Measurements from ENCODE around the gene FAM163A.

FAM163A gene

GRCh38 chr1:179750630-179751029, 7.5 kb downstream of the FAM163A start:
- DNase-seq (ENCODE audit: low read depth, low spot score): no peak

- DNase-seq (ENCODE audit: low read depth, low spot score): no peak
Measured at GRCh38 chr1:179753061-179753460, 10.0 kb downstream of the FAM163A start.

DNA sequence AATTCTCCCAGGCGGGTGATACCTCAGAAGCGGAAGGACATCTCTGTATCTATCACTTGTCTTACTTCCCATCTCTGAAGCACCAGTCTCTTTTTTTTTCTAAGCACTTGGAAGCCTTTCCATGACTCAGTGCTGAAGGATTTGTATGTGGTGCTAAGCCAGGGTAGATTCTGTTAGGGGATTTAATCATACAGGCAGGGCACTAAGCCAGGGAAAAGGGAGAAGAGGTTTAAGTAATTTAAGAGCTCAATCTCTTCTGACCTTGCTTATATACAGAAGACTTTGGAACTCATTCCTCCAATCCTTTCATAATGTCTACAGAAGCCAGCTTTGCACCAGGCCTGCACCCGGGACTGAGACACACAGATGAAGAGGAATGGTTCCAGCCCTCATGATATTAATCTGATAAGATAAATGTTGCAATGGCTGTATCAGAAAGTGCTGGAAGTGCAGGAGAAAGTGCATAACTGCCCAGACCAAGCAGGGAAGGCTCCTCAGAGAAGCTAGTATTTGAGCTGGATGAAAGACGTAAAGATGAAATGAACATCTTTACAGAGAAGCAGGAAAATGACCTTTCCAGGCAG, 11.0 kb downstream of the FAM163A start:
- DNase-seq (ENCODE audit: low read depth, low spot score): no peak

- no peak for DNase-seq (ENCODE audit: low read depth, low spot score)
Measured at GRCh38 chr1:179757933-179758332, 14.8 kb downstream of the FAM163A start.

DNA sequence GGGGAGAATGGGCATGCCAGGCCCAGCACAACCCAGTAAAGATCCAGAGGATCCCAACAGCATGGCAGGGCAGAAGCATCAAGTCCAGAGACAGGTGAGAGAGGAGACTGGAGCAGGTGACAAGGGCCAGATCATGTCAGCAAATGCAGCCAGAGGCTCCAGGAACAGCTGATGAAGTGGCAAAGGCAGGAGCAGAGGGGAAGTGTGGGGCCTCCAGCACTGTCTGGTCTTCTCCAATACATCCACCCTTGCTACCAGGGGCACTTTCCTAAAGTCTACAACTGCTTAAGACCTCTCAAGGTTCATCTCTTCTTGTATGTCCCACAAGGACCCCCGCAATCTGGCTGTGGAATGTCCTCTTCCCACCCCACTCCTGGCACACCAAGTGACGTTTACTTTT, 17.4 kb downstream of the FAM163A start:
- no peak for DNase-seq (ENCODE audit: low read depth, low spot score)

GRCh38 chr1:179761296-179761695, 18.2 kb downstream of the FAM163A start:
- no peak for DNase-seq (ENCODE audit: low read depth, low spot score)

DNA sequence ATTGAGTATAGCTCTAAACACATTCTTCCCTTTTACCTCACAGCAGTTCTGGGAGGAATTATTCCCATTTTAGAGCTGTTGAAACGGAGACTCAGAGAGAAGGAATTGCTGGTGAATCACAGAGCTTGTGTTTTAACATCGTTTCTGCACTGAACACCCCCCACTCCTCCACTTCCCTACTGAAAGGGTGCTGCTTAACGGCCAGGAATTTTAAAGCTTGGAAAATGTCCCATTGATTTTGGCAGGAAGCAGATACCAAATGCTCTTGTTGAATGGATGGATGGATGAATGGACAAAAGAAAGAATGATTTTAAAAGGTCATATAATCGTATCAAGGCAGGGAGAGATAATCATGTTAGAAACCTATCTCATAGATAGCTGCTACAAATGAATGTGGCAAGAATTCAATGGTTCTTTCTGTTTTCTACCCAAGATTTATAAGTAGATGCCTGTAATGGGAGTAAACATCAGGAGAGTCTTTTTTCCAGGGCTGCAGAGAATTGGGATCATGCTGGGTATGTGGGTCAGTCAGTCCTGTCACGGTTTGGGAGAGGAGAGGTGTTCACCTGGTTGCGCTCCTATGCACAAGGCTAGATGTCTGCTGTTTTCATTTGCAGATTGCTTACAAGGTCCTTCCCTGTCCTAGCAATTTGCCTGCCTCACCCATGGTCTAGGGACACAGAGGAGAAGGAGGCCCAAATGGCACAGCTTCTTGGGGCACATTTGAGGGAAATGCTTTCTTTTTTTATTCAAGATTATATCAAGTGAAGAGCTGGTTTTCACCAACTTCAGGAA, 19.0 kb downstream of the FAM163A start:
- DNase-seq (ENCODE audit: low read depth, low spot score): no peak

DNA sequence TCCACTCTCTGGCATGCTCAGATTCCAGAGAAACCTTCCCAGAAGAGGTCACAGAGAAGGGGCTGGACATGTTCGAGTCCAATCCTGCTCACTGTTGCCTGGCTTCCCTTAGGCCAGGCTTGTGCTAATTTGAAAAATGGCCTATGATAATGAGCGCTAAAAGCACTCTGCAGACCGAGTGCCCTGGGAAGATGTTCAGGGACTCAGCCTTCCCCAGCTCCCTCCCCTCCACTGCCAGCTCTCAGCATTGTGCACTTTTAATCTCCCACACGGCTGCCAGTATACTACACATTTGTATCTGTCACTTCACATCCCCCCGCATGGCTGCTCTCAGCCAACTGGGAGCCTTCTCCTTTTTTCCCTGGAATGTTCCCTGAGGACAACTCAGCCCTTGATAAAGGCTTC, 24.1 kb downstream of the FAM163A start:
- DNase-seq (ENCODE audit: low read depth, low spot score): no peak

GRCh38 chr1:179767996-179768395, 24.9 kb downstream of the FAM163A start:
- no peak for DNase-seq (ENCODE audit: low read depth, low spot score)

GRCh38 chr1:179770887-179771502, 27.9 kb downstream of the FAM163A start:
- DNase-seq (ENCODE audit: low read depth, low spot score): no peak

- no peak for DNase-seq (ENCODE audit: low read depth, low spot score)
Measured at GRCh38 chr1:179773264-179773663, 30.2 kb downstream of the FAM163A start.

DNA sequence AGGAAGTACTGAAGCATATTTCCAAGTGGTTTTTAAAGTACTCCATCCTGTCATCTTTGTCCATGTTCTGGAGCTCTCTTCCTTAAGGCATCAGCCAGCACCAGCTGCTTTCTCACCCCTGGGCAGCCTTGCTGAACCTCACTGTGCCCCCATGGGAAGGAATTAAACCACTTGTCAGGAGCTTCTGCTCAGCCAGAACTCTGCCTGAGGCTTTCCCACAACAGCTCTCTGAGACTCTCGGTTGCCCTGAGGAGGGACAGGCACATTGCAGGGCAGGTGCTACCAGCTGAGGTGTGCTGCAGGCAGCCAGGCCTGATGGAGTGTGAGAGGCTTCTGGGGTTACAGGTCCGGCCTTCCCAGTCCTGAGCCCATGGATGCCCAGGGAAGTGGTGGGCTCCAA, 30.9 kb downstream of the FAM163A start:
- DNase-seq (ENCODE audit: low read depth, low spot score): no peak

DNA sequence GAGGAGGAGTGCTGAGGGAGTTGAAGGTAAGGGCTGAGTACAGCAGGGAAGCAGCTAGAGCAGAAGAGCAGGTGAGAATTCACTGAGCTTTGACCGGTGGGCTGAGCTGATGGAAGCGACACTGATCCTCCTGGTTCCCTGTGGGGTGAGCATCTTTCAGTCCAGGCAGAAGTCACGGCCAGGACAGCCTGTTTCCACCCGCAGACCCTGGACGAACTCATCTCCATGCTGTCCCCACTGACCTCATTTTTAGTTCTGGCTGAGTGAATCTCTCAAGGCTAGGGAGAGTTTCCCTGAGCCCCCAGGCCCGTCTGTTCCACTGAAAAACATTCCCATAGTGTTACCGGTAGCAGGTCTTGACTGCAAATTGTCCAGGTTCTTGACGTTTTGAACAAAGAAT, 31.5 kb downstream of the FAM163A start:
- no peak for DNase-seq (ENCODE audit: low read depth, low spot score)

- no peak for DNase-seq (ENCODE audit: low read depth, low spot score)
Measured at GRCh38 chr1:179775009-179775408, 31.9 kb downstream of the FAM163A start.

DNA sequence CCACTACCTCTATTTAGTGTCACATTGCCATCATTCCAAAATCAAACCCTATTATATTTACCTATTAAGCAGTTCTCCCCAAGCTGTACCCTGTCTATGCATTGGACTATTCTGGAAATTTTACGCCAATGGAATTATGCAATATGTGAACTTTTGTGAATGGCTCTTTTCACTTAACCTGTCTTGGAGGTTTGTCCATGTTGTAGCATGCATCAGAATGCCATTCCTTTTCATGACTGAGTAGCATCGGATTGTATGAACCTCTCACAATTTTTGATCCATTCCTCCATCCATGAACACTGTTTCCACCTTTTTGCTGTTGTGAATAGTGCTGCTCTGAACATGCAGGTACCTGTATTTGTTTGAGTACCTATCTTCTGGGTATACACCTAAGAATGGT, 33.7 kb downstream of the FAM163A start:
- no peak for DNase-seq (ENCODE audit: low read depth, low spot score)

GRCh38 chr1:179777731-179778130, 34.6 kb downstream of the FAM163A start:
- DNase-seq (ENCODE audit: low read depth, low spot score): no peak

DNA sequence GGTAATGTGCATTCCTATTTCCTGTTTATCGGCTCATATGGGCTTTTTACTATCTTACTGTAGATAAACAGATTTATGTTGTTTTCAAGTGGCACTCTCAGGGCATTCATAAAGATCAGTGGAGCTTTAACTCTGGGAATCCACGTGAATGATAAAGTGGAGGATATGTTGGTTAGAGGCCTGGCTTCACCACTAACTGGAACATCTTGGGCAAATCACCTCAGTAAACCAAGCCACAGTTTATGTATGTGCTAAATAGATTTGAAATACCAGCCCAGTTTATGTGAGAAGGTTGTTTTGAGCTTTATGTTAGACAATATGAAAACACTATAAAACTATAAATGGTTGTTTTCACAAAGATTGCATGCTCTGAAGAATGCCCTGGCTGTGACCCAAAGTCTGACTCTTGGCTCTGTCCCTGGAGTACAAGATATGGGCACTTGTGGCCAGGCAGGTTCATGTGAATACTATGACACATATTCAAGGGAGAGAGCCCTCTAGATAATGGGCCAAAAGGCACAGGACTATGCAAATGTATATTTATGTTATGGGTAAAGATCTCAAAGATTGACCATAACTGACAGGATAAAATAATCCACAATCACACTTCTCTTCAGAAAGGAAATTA, 36.7 kb downstream of the FAM163A start:
- no peak for DNase-seq (ENCODE audit: low read depth, low spot score)

- no peak for DNase-seq (ENCODE audit: low read depth, low spot score)
Measured at GRCh38 chr1:179781962-179782361, 38.9 kb downstream of the FAM163A start.

DNA sequence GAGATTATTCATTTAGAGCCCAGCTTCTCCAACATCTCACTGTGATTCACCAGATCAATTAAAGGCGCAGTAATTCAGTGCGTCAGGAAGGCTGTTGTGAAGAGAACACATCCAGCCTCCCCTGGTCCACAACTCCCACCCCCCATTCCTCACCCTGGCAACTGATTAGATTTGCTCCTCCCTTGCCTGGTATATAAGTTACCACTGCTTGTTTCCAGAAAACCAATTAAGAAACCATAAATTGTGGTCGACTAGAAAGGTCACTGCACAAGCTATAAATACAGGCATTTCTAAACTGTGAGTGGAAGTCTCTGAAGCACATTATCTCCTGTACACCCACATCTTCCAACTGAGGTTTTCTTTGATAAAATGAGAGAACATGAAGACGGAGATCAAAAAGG, 41.9 kb downstream of the FAM163A start:
- DNase-seq (ENCODE audit: low read depth, low spot score): no peak

GRCh38 chr1:179785728-179786127, 42.6 kb downstream of the FAM163A start:
- no peak for DNase-seq (ENCODE audit: low read depth, low spot score)

GRCh38 chr1:179786815-179787685, 44.0 kb downstream of the FAM163A start:
- no peak for DNase-seq (ENCODE audit: low read depth, low spot score)

GRCh38 chr1:179788259-179788658, 45.2 kb downstream of the FAM163A start:
- DNase-seq (ENCODE audit: low read depth, low spot score): no peak
